Ishikawa (cell line): ENCODE data around the gene ARID4A.

Source experiments
- CEBPB ChIP-seq: IDR thresholded peaks from 2 replicates; pipeline ENCODE4 v1.6.1; 2012
- CREB1 ChIP-seq: IDR thresholded peaks from 2 replicates; pipeline ENCODE4 v1.6.1; 2012; ENCODE audit warnings: low read depth
- EP300 ChIP-seq: IDR thresholded peaks from 2 replicates; pipeline ENCODE4 v1.6.1; 2012; ENCODE audit warnings: borderline replicate concordance
- REST ChIP-seq: IDR thresholded peaks from 2 replicates; pipeline ENCODE4 v1.6.1; 2012; ENCODE audit warnings: low read depth, mild to moderate bottlenecking

GRCh38 chr14:58298477-58299400, at the start of gene ARID4A:
- no peak for TF ChIP-seq REST
- TF ChIP-seq CEBPB, result no peak
- no peak for TF ChIP-seq EP300
- no peak for TF ChIP-seq CREB1
